Astrocyte (in vitro differentiated cells and primary cell): Measurements from ENCODE around the gene ZNF708. TPM values are rescaled to one million over a fixed set of nuclear protein-coding genes. Genes with fewer than 3 reads are reported as not detected.
"Not testable (repeated sequence)": the region's sequence is repeated elsewhere in the genome, so short reads cannot be mapped to it uniquely, and the experiment has no call there.

Experiments used
- DNase-seq: peaks from one replicate; pipeline ENCODE4 v3.0.0-alpha.2; 2010; ENCODE audit warnings: low read depth
- FAIRE-seq: peaks from 2 replicates; lab custom pipeline; 2011; peaks lifted over from hg19 to GRCh38; lab: Jason Lieb, UNC
- H2AFZ ChIP-seq: 2 replicates; pipeline ENCODE4 v1.6.0; 2012; ENCODE audit warnings: low read depth, low read length, inconsistent platforms
- H3K27ac ChIP-seq: 2 replicates; pipeline ENCODE4 v1.5.1; 2011; ENCODE audit warnings: low read depth, low read length, inconsistent platforms
- H3K27me3 ChIP-seq: 2 replicates; pipeline ENCODE4 v1.6.0; 2011; ENCODE audit warnings: low read length, inconsistent platforms; ENCODE audit not compliant: insufficient read depth
- H3K36me3 ChIP-seq: 2 replicates; pipeline ENCODE4 v1.5.1; 2011; ENCODE audit warnings: low read length, inconsistent platforms; ENCODE audit not compliant: insufficient read depth
- H3K4me1 ChIP-seq: 2 replicates; pipeline ENCODE4 v1.5.1; 2011; ENCODE audit warnings: low read length, inconsistent platforms; ENCODE audit not compliant: insufficient read depth
- H3K4me2 ChIP-seq: 2 replicates; pipeline ENCODE4 v1.6.0; 2012; ENCODE audit warnings: low read length, inconsistent platforms
- H3K4me3 ChIP-seq: 2 replicates; pipeline ENCODE4 v1.5.1; 2011; ENCODE audit warnings: low read depth, mild to moderate bottlenecking, low read length, inconsistent platforms; ENCODE audit not compliant: insufficient read depth
- H3K79me2 ChIP-seq: 2 replicates; pipeline ENCODE4 v1.6.0; 2012; ENCODE audit warnings: mild to moderate bottlenecking, low read length, inconsistent platforms; ENCODE audit not compliant: insufficient read depth
- H3K9ac ChIP-seq: 2 replicates; pipeline ENCODE4 v1.6.0; 2012; ENCODE audit warnings: mild to moderate bottlenecking, low read length, inconsistent platforms
- H3K9me3 ChIP-seq: 2 replicates; pipeline ENCODE4 v1.5.1; 2012; ENCODE audit warnings: low read depth, mild to moderate bottlenecking, low read length, inconsistent platforms; ENCODE audit not compliant: insufficient read depth
- H4K20me1 ChIP-seq: 2 replicates; pipeline ENCODE4 v1.6.0; 2012; ENCODE audit warnings: low read length, inconsistent platforms; ENCODE audit not compliant: insufficient read depth
- H3K27ac Mint-ChIP-seq: one replicate; pipeline ENCODE4 v1.8.0; 2021; ENCODE audit warnings: mild to moderate bottlenecking, mixed read lengths; ENCODE audit not compliant: unreplicated experiment
- H3K27me3 Mint-ChIP-seq: one replicate; pipeline ENCODE4 v1.8.0; 2021; ENCODE audit warnings: low read depth, mixed read lengths; ENCODE audit not compliant: unreplicated experiment
- H3K36me3 Mint-ChIP-seq: one replicate; pipeline ENCODE4 v1.8.0; 2021; ENCODE audit warnings: low read depth, mixed read lengths; ENCODE audit not compliant: unreplicated experiment
- H3K4me1 Mint-ChIP-seq: one replicate; pipeline ENCODE4 v1.8.0; 2021; ENCODE audit warnings: low read depth, mixed read lengths; ENCODE audit not compliant: unreplicated experiment
- H3K4me3 Mint-ChIP-seq: one replicate; pipeline ENCODE4 v1.8.0; 2021; ENCODE audit warnings: mild to moderate bottlenecking, moderate library complexity, mixed read lengths; ENCODE audit not compliant: unreplicated experiment
- H3K9me3 Mint-ChIP-seq: one replicate; pipeline ENCODE4 v1.8.0; 2021; ENCODE audit warnings: mild to moderate bottlenecking, mixed read lengths; ENCODE audit not compliant: unreplicated experiment
- CTCF ChIP-seq: IDR thresholded peaks from 2 replicates; pipeline ENCODE4 v1.5.1; 2011; ENCODE audit warnings: low read depth, mild to moderate bottlenecking, inconsistent platforms, low read length, moderate library complexity; ENCODE audit not compliant: insufficient read depth
- EZH2 ChIP-seq: IDR thresholded peaks from 2 replicates; pipeline ENCODE4 v1.6.1; 2012; ENCODE audit warnings: mild to moderate bottlenecking, low read length, inconsistent platforms; ENCODE audit not compliant: insufficient read depth
- total RNA-seq: library from RNA; stranded (reverse); gene quantifications from 2 replicates; pipeline ENCODE4 v1.2.1, GENCODE V29; 2021

The ZNF708 gene
- total RNA-seq, 1 donor from 2014 or later = 20.0 TPM

DNA sequence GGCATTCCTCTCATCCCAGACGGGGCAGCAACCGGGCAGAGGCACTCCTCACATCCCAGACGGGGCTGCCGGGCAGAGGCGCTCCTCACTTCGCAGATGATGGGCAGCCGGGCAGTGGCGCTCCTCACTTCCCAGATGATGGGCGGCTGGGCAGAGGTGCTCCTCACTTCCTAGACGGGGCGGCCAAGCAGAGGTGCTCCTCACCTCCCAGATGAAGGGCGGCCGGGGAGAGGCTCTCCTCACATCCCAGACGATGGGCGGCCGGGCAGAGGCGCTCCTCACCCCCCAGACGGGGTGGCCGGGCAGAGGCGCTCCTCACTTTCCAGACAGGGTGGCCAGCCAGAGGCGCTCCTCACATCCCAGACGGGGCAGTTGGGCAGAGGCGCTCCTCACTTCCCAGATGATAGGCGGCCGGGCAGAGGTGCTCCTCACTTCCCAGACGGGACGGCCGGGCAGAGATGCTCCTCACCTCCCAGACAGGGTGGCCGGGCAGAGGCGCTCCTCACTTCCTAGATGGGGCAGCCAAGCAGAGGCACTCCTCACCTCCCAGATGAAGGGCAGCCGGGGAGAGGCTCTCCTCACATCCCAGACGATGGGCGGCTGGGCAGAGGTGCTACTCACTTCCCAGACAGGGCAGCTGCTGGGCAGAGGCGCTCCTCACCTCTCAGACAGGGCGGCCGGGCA, 68.9 kb downstream of the ZNF708 start:
- Histone ChIP-seq H3K36me3 (no peaks in the 10 kb centered on the region), H3K79me2 (no peaks in the 10 kb centered on the region), H3K27ac (no peak overlapping the region), H3K4me2 (no peak overlapping the region), H3K9ac (no peak overlapping the region), H3K27me3 (no peaks in the 10 kb centered on the region), H3K4me1 (no peaks in the 10 kb centered on the region), H3K9me3 (peaks cover 4% of the 10 kb centered on the region), H3K4me3 (no peak overlapping the region), H4K20me1 (no peaks in the 10 kb centered on the region), H2AFZ (no peak overlapping the region)
- H3K4me3 Mint-ChIP-seq = no peak overlapping the region
- H3K9me3 Mint-ChIP-seq = peaks cover 23% of the 10 kb centered on the region
- H3K36me3 Mint-ChIP-seq = no peaks in the 10 kb centered on the region
- TF ChIP-seq CTCF (no peak), EZH2 (no peak)
- no peaks in the 10 kb centered on the region for H3K4me1 Mint-ChIP-seq
- H3K27ac Mint-ChIP-seq = no peak overlapping the region
- no peak for FAIRE-seq
- H3K27me3 Mint-ChIP-seq = peaks cover 1% of the 10 kb centered on the region
- no peak for DNase-seq

DNA sequence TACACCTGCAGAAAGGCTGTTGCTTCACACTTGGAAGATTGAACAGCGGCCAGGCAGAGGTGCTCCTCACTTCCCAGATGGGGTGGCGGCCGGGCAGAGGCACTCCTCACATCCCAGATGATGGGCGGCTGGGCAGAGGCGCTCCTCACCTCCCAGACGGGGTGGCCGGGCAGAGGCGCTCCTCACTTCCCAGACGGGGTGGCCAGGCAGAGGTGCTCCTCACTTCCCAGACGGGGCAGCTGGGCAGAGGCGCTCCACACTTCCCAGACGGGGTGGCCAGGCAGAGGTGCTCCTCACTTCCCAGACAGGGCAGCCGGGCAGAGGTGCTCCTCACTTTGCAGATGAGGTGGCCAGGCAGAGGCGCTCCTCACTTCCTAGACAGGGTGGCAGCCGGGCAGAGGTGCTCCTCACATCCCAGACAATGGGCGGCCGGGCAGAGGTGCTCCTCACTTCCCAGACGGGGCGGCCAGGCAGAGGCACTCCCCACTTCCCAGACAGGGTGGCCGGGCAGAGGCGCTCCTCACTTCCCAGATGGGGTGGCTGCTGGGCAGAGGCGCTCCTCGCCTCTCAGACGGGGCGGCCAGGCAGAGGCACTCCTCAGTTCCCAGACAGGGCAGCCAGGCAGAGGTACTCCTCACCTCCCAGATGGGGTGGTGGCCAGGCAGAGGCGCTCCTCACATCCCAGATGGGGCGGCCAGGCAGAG, 69.6 kb downstream of the ZNF708 start:
- not testable (repeated sequence) for H3K4me3 ChIP-seq, FAIRE-seq, H3K36me3 ChIP-seq, H3K4me3 Mint-ChIP-seq, DNase-seq, H3K9me3 ChIP-seq, H3K4me1 Mint-ChIP-seq, H3K9ac ChIP-seq, H2AFZ ChIP-seq, H3K27me3 Mint-ChIP-seq, H3K27ac Mint-ChIP-seq, H3K4me2 ChIP-seq, H3K4me1 ChIP-seq, H3K79me2 ChIP-seq, H3K27me3 ChIP-seq, H3K36me3 Mint-ChIP-seq, H3K27ac ChIP-seq, H4K20me1 ChIP-seq
- H3K9me3 Mint-ChIP-seq = peaks cover 25% of the 10 kb centered on the region

- Mint-ChIP-seq H3K4me1 (no peaks in the 10 kb centered on the region), H3K9me3 (peaks cover 32% of the 10 kb centered on the region), H3K36me3 (no peaks in the 10 kb centered on the region), H3K27me3 (no peaks in the 10 kb centered on the region), H3K4me3 (no peak overlapping the region), H3K27ac (no peak overlapping the region)
- no peak overlapping the region for H2AFZ ChIP-seq
- TF ChIP-seq CTCF (no peak), EZH2 (no peak)
- peak; percentile 6 for DNase-seq
- no peak overlapping the region for H3K9ac ChIP-seq
- H3K27ac ChIP-seq = no peak overlapping the region
- no peaks in the 10 kb centered on the region for H3K79me2 ChIP-seq
- FAIRE-seq = no peak
- H3K9me3 ChIP-seq = peaks cover 4% of the 10 kb centered on the region
- H3K4me2 ChIP-seq = no peak overlapping the region
- no peak overlapping the region for H3K4me3 ChIP-seq
- H3K27me3 ChIP-seq = no peaks in the 10 kb centered on the region
- no peaks in the 10 kb centered on the region for H3K4me1 ChIP-seq
- H3K36me3 ChIP-seq = no peaks in the 10 kb centered on the region
- H4K20me1 ChIP-seq = no peaks in the 10 kb centered on the region
Observed at GRCh38 chr19:21256722-21257121, 72.5 kb downstream of the ZNF708 start.

Other genes with a start within 250 kb of the ZNF708 start
- 17.6 and 22.6 TPM in 2 replicates for gene ZNF714, start 247.2 kb downstream of the ZNF708 start, total RNA-seq
- gene ZNF431, start 187.4 kb downstream of the ZNF708 start, total RNA-seq = 22.7 and 29.4 TPM in 2 replicates
- 13.1 and 18.6 TPM in 2 replicates for gene ZNF738, start 29.6 kb upstream of the ZNF708 start, total RNA-seq
- gene ZNF493, start 67.7 kb upstream of the ZNF708 start, total RNA-seq = 11.6 and 13.0 TPM in 2 replicates
- gene ZNF429, start 176.2 kb upstream of the ZNF708 start, total RNA-seq = 11.0 and 12.7 TPM in 2 replicates